Measurements from ENCODE around the gene ANKHD1. TPM values are rescaled to one million over a fixed set of nuclear protein-coding genes. Genes with fewer than 3 reads are reported as not detected.

ANKHD1 gene
- 62.0 TPM for total RNA-seq

- DNase-seq (ENCODE audit: low spot score in 2 of 2), result peak; percentile 88 to 92
- FAIRE-seq, result peak; percentile 97
These were observed at the start of gene ANKHD1 for GRCh38 chr5:140401362-140402257. Gene ANKHD1, plus strand, starts transcription at chr5:140401833. Its CDS starts 135 bp downstream, at chr5:140401968.

- no peak for FAIRE-seq
- DNase-seq (ENCODE audit: low spot score in 2 of 2), result no peak
These were observed 46.1 kb upstream of the ANKHD1 start for GRCh38 chr5:140355546-140355945.

GRCh38 chr5:140356853-140357725, 44.5 kb upstream of the ANKHD1 start:
- FAIRE-seq, result no peak
- no peak for DNase-seq (ENCODE audit: low spot score in 2 of 2)

GRCh38 chr5:140357726-140358093, 43.9 kb upstream of the ANKHD1 start:
- peak; percentile 73 to 87 for DNase-seq (ENCODE audit: low spot score in 2 of 2)
- FAIRE-seq, result no peak

GRCh38 chr5:140358738-140359310, 42.8 kb upstream of the ANKHD1 start:
- FAIRE-seq, result no peak
- DNase-seq (ENCODE audit: low spot score in 2 of 2), result no peak

GRCh38 chr5:140360101-140360500, 41.5 kb upstream of the ANKHD1 start, which contains the start of gene SLC4A9:
Gene SLC4A9, plus strand, starts transcription at chr5:140360194. Its CDS starts 43 bp downstream, at chr5:140360237.
- DNase-seq (ENCODE audit: low spot score in 2 of 2), result no peak
- FAIRE-seq, result no peak

GRCh38 chr5:140360681-140361479, 40.8 kb upstream of the ANKHD1 start:
- no peak for DNase-seq (ENCODE audit: low spot score in 2 of 2)
- FAIRE-seq, result no peak

GRCh38 chr5:140361901-140362300, 39.7 kb upstream of the ANKHD1 start:
- FAIRE-seq (no peak), DNase-seq (ENCODE audit: low spot score in 2 of 2) (no peak)

- FAIRE-seq, result no peak
- DNase-seq (ENCODE audit: low spot score in 2 of 2), result no peak
These were observed 39.3 kb upstream of the ANKHD1 start for GRCh38 chr5:140362311-140362710.

- FAIRE-seq (no peak), DNase-seq (ENCODE audit: low spot score in 2 of 2) (peak in 1 of 2 donors; percentile 86)
These were observed 38.6 kb upstream of the ANKHD1 start for GRCh38 chr5:140362875-140363630.

GRCh38 chr5:140363631-140364471, 37.8 kb upstream of the ANKHD1 start:
- no peak for FAIRE-seq

GRCh38 chr5:140364472-140364765, 37.2 kb upstream of the ANKHD1 start:
- FAIRE-seq (no peak), DNase-seq (ENCODE audit: low spot score in 2 of 2) (no peak)

More at GRCh38 chr5:140363631-140364471, 37.8 kb upstream of the ANKHD1 start:
- no peak for DNase-seq (ENCODE audit: low spot score in 2 of 2)

GRCh38 chr5:140365282-140365681, 36.4 kb upstream of the ANKHD1 start:
- FAIRE-seq (no peak), DNase-seq (ENCODE audit: low spot score in 2 of 2) (no peak)

GRCh38 chr5:140365941-140366340, 35.7 kb upstream of the ANKHD1 start:
- FAIRE-seq (no peak), DNase-seq (ENCODE audit: low spot score in 2 of 2) (no peak)

- FAIRE-seq (no peak), DNase-seq (ENCODE audit: low spot score in 2 of 2) (no peak)
These were observed 34.9 kb upstream of the ANKHD1 start for GRCh38 chr5:140366589-140367255.

GRCh38 chr5:140367256-140368013, 34.2 kb upstream of the ANKHD1 start:
- no peak for DNase-seq (ENCODE audit: low spot score in 2 of 2)
- FAIRE-seq, result no peak
